ENCODE results near the gene CALML3. TPM values are rescaled to one million over a fixed set of nuclear protein-coding genes. Genes with fewer than 3 reads are reported as not detected.

The CALML3 gene
- total RNA-seq, 1 experiment from 2014 or later = not detected

- H3K4me3 ChIP-seq (ENCODE audit: low read depth in 2 of 2, low read length in 2 of 2) = no peak overlapping the region
- ATAC-seq (0 out of 2 replicates have a peak, but pooled peaks have one; percentile 25), DNase-seq (ENCODE audit: low read depth, low spot score) (no peak)
- ChIA-PET CTCF (no interaction called here), POLR2A (interaction anchor here (0.6 kb wide), 1 partner anchor 29 kb away, joined by 4 read pairs; no protein-coding TSS in a partner anchor)
- H3K27ac ChIP-seq (ENCODE audit: low read length) = no peak overlapping the region
- H3K9me3 ChIP-seq (ENCODE audit: control insufficient read depth, insufficient read depth, low read depth, low read length) = no peaks in the 10 kb centered on the region
- TF ChIP-seq REST (IDR thresholded peaks at IDR 0.05; ENCODE audit: insufficient read depth in 1 of 2, low read depth in 2 of 2, low read length in 1 of 2) = no peak
- TF ChIP-seq SIN3A (IDR thresholded peaks at IDR 0.05; ENCODE audit: borderline replicate concordance, insufficient read depth, low read depth, low read length) = no peak
- TF ChIP-seq POLR2AphosphoS5 (IDR thresholded peaks at IDR 0.05; ENCODE audit: low read depth, low read length) = no peak
- TF ChIP-seq CTCF (IDR thresholded peaks at IDR 0.05) = no peak
- TF ChIP-seq TCF7L2 (IDR thresholded peaks at IDR 0.05; ENCODE audit: low read depth, low read length) = no peak
- no TSS peak for BruUV-seq (replicated peaks)
- no peaks in the 10 kb centered on the region for H3K4me1 ChIP-seq (ENCODE audit: control insufficient read depth, insufficient read depth, low read length)
- no peaks in the 10 kb centered on the region for H3K36me3 ChIP-seq (ENCODE audit: control insufficient read depth, insufficient read depth, low read length)
- in situ Hi-C loops (cut with HindIII; ENCODE audit: low pct_unique_long_range_greater_than_20kb, low sequenced_read_pairs) = no loop called here
- no peaks in the 10 kb centered on the region for H3K27me3 ChIP-seq (ENCODE audit: control insufficient read depth, insufficient read depth, low read length)
- intact Hi-C loops (cut with micrococcal nuclease; ENCODE audit: unreplicated experiment) = no loop called here
Observed at GRCh38 chr10:5563321-5563961, 38.7 kb downstream of the CALML3 start.

- Histone ChIP-seq H3K27me3 (ENCODE audit: control insufficient read depth, insufficient read depth, low read length) (no peaks in the 10 kb centered on the region), H3K4me1 (ENCODE audit: control insufficient read depth, insufficient read depth, low read length) (no peaks in the 10 kb centered on the region), H3K36me3 (ENCODE audit: control insufficient read depth, insufficient read depth, low read length) (no peaks in the 10 kb centered on the region), H3K9me3 (ENCODE audit: control insufficient read depth, insufficient read depth, low read depth, low read length) (no peaks in the 10 kb centered on the region), H3K27ac (ENCODE audit: low read length) (no peak overlapping the region), H3K4me3 (ENCODE audit: low read depth in 2 of 2, low read length in 2 of 2) (no peak overlapping the region)
- ChIA-PET POLR2A (interaction anchor here (0.6 kb wide), 1 partner anchor 30 kb away, joined by 4 read pairs; no protein-coding TSS in a partner anchor), CTCF (no interaction called here)
- intact Hi-C loops (cut with micrococcal nuclease; ENCODE audit: unreplicated experiment) (no loop called here), in situ Hi-C loops (cut with HindIII; ENCODE audit: low pct_unique_long_range_greater_than_20kb, low sequenced_read_pairs) (no loop called here)
- no TSS peak for BruUV-seq (replicated peaks)
- TF ChIP-seq POLR2AphosphoS5 (IDR thresholded peaks at IDR 0.05; ENCODE audit: low read depth, low read length) (no peak), CTCF (IDR thresholded peaks at IDR 0.05) (no peak), REST (IDR thresholded peaks at IDR 0.05; ENCODE audit: insufficient read depth in 1 of 2, low read depth in 2 of 2, low read length in 1 of 2) (no peak)
- no peak for DNase-seq (ENCODE audit: low read depth, low spot score)
- ATAC-seq = peak; percentile 50; the same call in 1 of the 2 replicates
Observed at GRCh38 chr10:5563991-5564536, 39.3 kb downstream of the CALML3 start.
